Measurements from ENCODE around the gene ATP10A. TPM values are rescaled to one million over a fixed set of nuclear protein-coding genes. Genes with fewer than 3 reads are reported as not detected.
A peak's percentile ranks its signal among the peaks of the same experiment; 100 is the strongest.
"Not testable (repeated sequence)": the region's sequence is repeated elsewhere in the genome, so short reads cannot be mapped to it uniquely, and the experiment has no call there.

ATP10A gene
- polyA plus RNA-seq, 3 donors, result 0.71 to 3.9 (median 0.92) TPM

GRCh38 chr15:25859838-25860645, 3.1 kb downstream of the ATP10A start:
- Histone ChIP-seq H3K36me3 (replicated peaks in 1 of 2; ENCODE audit: control insufficient read depth in 1 of 2, insufficient read depth in 2 of 2, low read length in 2 of 2) (no peaks in the 10 kb centered on the region), H3K27ac (ENCODE audit: low read depth in 1 of 2, low read length in 2 of 2) (no peak overlapping the region), H3K4me3 (replicated peaks in 1 of 3; ENCODE audit: low read depth in 2 of 3, low read length in 3 of 3) (peak overlapping the region in 1 of 3 experiments; percentile 87), H2AFZ (ENCODE audit: insufficient read depth, low read depth, low read length, poor library complexity, severe bottlenecking) (no peak overlapping the region), H3K9me3 (replicated peaks in 1 of 2; ENCODE audit: control insufficient read depth in 1 of 2, insufficient read depth in 1 of 2, low read length in 2 of 2) (no peaks in the 10 kb centered on the region), H3K9ac (ENCODE audit: insufficient read depth, low read length, poor library complexity, severe bottlenecking) (no peak overlapping the region), H4K20me1 (ENCODE audit: insufficient read depth, low read length) (no peaks in the 10 kb centered on the region), H3K27me3 (ENCODE audit: control insufficient read depth in 2 of 2, insufficient read depth in 2 of 2, low read length in 2 of 2) (peaks cover 0 to 28% of the 10 kb centered on the region in 2 donors), H3K79me2 (ENCODE audit: insufficient read depth, low read length) (peaks cover 27% of the 10 kb centered on the region), H3K4me1 (ENCODE audit: control insufficient read depth in 1 of 2, insufficient read depth in 2 of 2, low read length in 2 of 2) (peaks cover 39 to 49% of the 10 kb centered on the region in 2 donors), H3K4me2 (replicated peaks; ENCODE audit: extremely low read depth, low read length, poor library complexity, severe bottlenecking) (peak overlapping the region; percentile 98)
- intact Hi-C loops (cut with micrococcal nuclease), result loop anchor here in 1 of 2 donors (10.0 kb wide), 1 partner anchor 65 kb away; no protein-coding TSS in a partner anchor
- peaks cover 41% of the 10 kb centered on the region for H3K4me1 Mint-ChIP-seq
- H3K4me3 Mint-ChIP-seq, result peak overlapping the region in 1 of 2 donors; percentile 95
- TF ChIP-seq CTCF (IDR thresholded peaks at IDR 0.05), result no peak
- DNase-seq, result no peak
- peak overlapping the region in 3 of 7 donors; percentile 2 to 53 (median 8) for H3K27ac Mint-ChIP-seq
- H3K27me3 Mint-ChIP-seq (ENCODE audit: low read depth in 3 of 3), result peaks cover 23 to 47% (median 29%) of the 10 kb centered on the region in 3 donors
- WGBS (ENCODE audit: insufficient coverage), result 90% methylated on average over 15 of the region's 15 CpGs
- H3K9me3 Mint-ChIP-seq, result peaks cover 0 to 9% (median 0%) of the 10 kb centered on the region in 7 donors
- H3K36me3 Mint-ChIP-seq, result peaks cover 11 to 17% of the 10 kb centered on the region in 2 donors

- H3K27me3 ChIP-seq (ENCODE audit: control insufficient read depth in 2 of 2, insufficient read depth in 2 of 2, low read length in 2 of 2), result peaks cover 0 to 22% of the 10 kb centered on the region in 2 donors
- H3K36me3 Mint-ChIP-seq, result peaks cover 11 to 16% of the 10 kb centered on the region in 2 donors
- H3K9me3 ChIP-seq (replicated peaks in 1 of 2; ENCODE audit: control insufficient read depth in 1 of 2, insufficient read depth in 1 of 2, low read length in 2 of 2), result no peaks in the 10 kb centered on the region
- H3K4me1 ChIP-seq (ENCODE audit: control insufficient read depth in 1 of 2, insufficient read depth in 2 of 2, low read length in 2 of 2), result peaks cover 39 to 49% of the 10 kb centered on the region in 2 donors
- no peak overlapping the region for H3K9ac ChIP-seq (ENCODE audit: insufficient read depth, low read length, poor library complexity, severe bottlenecking)
- peak overlapping the region in 1 of 7 donors; percentile 7 for H3K27ac Mint-ChIP-seq
- H3K36me3 ChIP-seq (replicated peaks in 1 of 2; ENCODE audit: control insufficient read depth in 1 of 2, insufficient read depth in 2 of 2, low read length in 2 of 2), result no peaks in the 10 kb centered on the region
- no peak overlapping the region for H3K4me3 ChIP-seq (replicated peaks in 1 of 3; ENCODE audit: low read depth in 2 of 3, low read length in 3 of 3)
- WGBS (ENCODE audit: insufficient coverage), result 28% methylated on average over 5 of the region's 13 CpGs
- H3K4me2 ChIP-seq (replicated peaks; ENCODE audit: extremely low read depth, low read length, poor library complexity, severe bottlenecking), result peak overlapping the region; percentile 17
- H3K27me3 Mint-ChIP-seq (ENCODE audit: low read depth in 3 of 3), result peaks cover 20 to 39% (median 25%) of the 10 kb centered on the region in 3 donors
- DNase-seq, result no peak
- H3K79me2 ChIP-seq (ENCODE audit: insufficient read depth, low read length), result peaks cover 31% of the 10 kb centered on the region
- intact Hi-C loops (cut with micrococcal nuclease), result loop anchor here in 1 of 2 donors (10.0 kb wide), 1 partner anchor 64 kb away; no protein-coding TSS in a partner anchor
- peaks cover 0 to 9% (median 0%) of the 10 kb centered on the region in 7 donors for H3K9me3 Mint-ChIP-seq
- peak overlapping the region; percentile 43 for H2AFZ ChIP-seq (ENCODE audit: insufficient read depth, low read depth, low read length, poor library complexity, severe bottlenecking)
- peaks cover 42% of the 10 kb centered on the region for H3K4me1 Mint-ChIP-seq
- no peaks in the 10 kb centered on the region for H4K20me1 ChIP-seq (ENCODE audit: insufficient read depth, low read length)
- no peak for TF ChIP-seq CTCF (IDR thresholded peaks at IDR 0.05)
- H3K27ac ChIP-seq (ENCODE audit: low read depth in 1 of 2, low read length in 2 of 2), result no peak overlapping the region
- peak overlapping the region; percentile 59 to 68 for H3K4me3 Mint-ChIP-seq
Measured at GRCh38 chr15:25858952-25859760, 4.0 kb downstream of the ATP10A start.

GRCh38 chr15:25856059-25856458, 7.1 kb downstream of the ATP10A start:
- peak overlapping the region in 1 of 7 donors; percentile 6 for H3K27ac Mint-ChIP-seq
- H3K9me3 ChIP-seq (replicated peaks in 1 of 2; ENCODE audit: control insufficient read depth in 1 of 2, insufficient read depth in 1 of 2, low read length in 2 of 2); H3K9me3 Mint-ChIP-seq; H2AFZ ChIP-seq (ENCODE audit: insufficient read depth, low read depth, low read length, poor library complexity, severe bottlenecking); H3K36me3 ChIP-seq (replicated peaks in 1 of 2; ENCODE audit: control insufficient read depth in 1 of 2, insufficient read depth in 2 of 2, low read length in 2 of 2); H3K9ac ChIP-seq (ENCODE audit: insufficient read depth, low read length, poor library complexity, severe bottlenecking); H4K20me1 ChIP-seq (ENCODE audit: insufficient read depth, low read length); H3K27ac ChIP-seq (ENCODE audit: low read depth in 1 of 2, low read length in 2 of 2); DNase-seq; H3K27me3 ChIP-seq (ENCODE audit: control insufficient read depth in 2 of 2, insufficient read depth in 2 of 2, low read length in 2 of 2); H3K4me3 Mint-ChIP-seq; H3K4me3 ChIP-seq (replicated peaks in 1 of 3; ENCODE audit: low read depth in 2 of 3, low read length in 3 of 3); H3K4me2 ChIP-seq (replicated peaks; ENCODE audit: extremely low read depth, low read length, poor library complexity, severe bottlenecking): not testable (repeated sequence)
- WGBS (ENCODE audit: insufficient coverage), result no CpG with 5 or more reads among the region's 5 CpGs
- H3K4me1 Mint-ChIP-seq, result peaks cover 52% of the 10 kb centered on the region
- peaks cover 42 to 51% of the 10 kb centered on the region in 2 donors for H3K4me1 ChIP-seq (ENCODE audit: control insufficient read depth in 1 of 2, insufficient read depth in 2 of 2, low read length in 2 of 2)
- peaks cover 10 to 11% of the 10 kb centered on the region in 2 donors for H3K36me3 Mint-ChIP-seq
- peaks cover 44% of the 10 kb centered on the region for H3K79me2 ChIP-seq (ENCODE audit: insufficient read depth, low read length)
- H3K27me3 Mint-ChIP-seq (ENCODE audit: low read depth in 3 of 3), result peaks cover 7 to 13% (median 10%) of the 10 kb centered on the region in 3 donors
- intact Hi-C loops (cut with micrococcal nuclease), result loop anchor here in 1 of 2 donors (10.0 kb wide), 1 partner anchor 61 kb away; no protein-coding TSS in a partner anchor

Data from CD14-positive monocyte (primary cell).